Measurements from ENCODE around the gene FGD6.
"Not testable (repeated sequence)": the region's sequence is repeated elsewhere in the genome, so short reads cannot be mapped to it uniquely, and the experiment has no call there.

Gene FGD6

DNA sequence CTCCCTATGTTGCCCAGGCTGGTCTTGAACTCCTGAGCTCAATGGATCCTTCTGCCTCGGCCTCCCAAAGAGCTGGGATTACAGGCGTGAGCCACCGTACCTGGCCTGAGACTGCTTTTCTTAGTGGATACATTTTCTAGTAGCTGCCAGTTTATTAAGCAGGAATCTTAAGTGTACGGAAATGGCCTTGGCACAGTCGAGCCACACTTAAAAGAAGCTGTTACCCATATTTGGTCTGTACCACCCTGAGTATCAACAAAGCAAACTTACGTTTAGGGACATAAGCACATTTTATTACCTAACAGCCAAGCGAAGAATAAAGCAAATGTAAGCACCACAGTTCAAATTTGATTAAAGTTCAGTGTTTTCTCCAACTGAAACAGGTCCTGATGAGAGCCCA is 93.2 kb downstream of the FGD6 start:
- no peaks in the 10 kb centered on the region for H3K4me1 Mint-ChIP-seq (ENCODE audit: low read depth)
- H3K4me3 Mint-ChIP-seq = no peak overlapping the region
- no peaks in the 10 kb centered on the region for H3K9me3 Mint-ChIP-seq
- H3K27ac Mint-ChIP-seq = no peak overlapping the region
- no peaks in the 10 kb centered on the region for H3K27me3 Mint-ChIP-seq (ENCODE audit: low read depth)
- no peaks in the 10 kb centered on the region for H3K36me3 Mint-ChIP-seq (ENCODE audit: low read depth)

DNA sequence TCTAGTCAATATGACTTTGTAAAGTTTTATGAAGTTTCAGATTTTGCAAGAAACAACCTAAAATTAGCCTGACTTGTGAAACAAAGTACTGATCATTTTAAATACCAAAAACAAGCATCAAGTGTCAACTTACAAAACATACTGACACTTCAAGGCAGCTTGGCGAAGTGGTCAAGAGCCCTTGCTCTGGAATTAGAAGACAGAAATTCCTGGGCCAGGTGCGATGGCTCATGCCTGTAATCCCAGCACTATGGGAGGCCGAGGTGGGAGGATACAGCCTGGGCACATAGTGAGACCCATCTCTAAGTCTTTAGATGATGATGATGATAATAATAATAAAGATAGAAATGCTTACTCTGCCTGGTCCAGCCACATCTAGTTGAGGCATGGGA is 98.5 kb downstream of the FGD6 start:
- Mint-ChIP-seq H3K27me3 (ENCODE audit: low read depth) (no peaks in the 10 kb centered on the region), H3K4me3 (no peak overlapping the region), H3K9me3 (no peaks in the 10 kb centered on the region), H3K4me1 (ENCODE audit: low read depth) (peaks cover 3% of the 10 kb centered on the region), H3K36me3 (ENCODE audit: low read depth) (no peaks in the 10 kb centered on the region), H3K27ac (no peak overlapping the region)

DNA sequence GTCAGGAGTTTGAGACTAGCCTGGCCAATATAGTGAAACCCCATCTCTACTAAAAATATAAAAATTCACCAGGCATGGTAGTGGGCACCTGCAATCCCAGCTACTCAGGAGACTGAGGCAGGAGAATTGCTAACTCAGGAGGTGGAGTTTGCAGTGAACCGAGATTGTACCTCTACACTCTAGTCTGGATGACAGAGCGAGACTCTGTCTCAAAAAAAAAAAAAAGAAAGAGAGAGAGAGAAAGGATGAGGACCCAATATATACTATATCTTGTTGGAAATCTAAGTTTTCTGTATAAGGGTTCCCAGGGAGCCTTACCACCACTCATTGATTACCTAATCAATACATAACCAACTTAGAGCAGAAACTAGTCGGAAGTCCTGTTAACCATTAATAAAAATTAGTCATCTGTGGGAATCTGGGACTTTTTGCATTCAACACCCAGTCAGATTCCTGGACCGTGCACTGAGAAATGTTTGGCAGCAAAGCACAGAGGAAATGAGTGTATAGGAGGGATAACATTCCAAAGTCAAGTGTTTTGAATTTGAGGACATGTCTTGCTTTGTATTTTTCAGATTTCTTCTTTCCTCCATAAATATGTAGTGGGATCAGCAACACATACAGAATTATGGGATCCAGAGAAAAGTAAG is 99.0 kb downstream of the FGD6 start:
- Mint-ChIP-seq H3K4me1 (ENCODE audit: low read depth) (peaks cover 3% of the 10 kb centered on the region), H3K27me3 (ENCODE audit: low read depth) (no peaks in the 10 kb centered on the region), H3K4me3 (no peak overlapping the region), H3K9me3 (no peaks in the 10 kb centered on the region), H3K36me3 (ENCODE audit: low read depth) (no peaks in the 10 kb centered on the region), H3K27ac (no peak overlapping the region)

DNA sequence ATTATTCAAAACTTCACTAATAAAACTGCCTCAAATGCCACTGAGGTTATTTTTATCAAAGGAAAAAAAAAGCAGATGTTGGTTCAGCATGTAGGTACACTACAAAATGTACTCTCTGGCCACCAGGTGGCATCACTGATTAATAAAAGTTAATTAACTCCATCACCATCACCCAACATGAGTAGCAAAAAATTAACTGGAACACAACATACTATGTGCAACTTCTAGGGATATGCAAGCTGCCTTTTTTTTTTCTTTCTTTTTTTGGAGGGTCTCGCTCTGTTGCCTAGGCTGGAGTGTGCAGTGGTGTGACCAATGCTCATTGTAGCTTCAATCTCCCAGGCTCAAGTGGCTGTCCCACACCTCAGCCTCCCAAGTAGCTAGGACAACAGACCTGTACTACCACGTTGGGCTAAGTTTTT is 100.1 kb downstream of the FGD6 start:
- H3K27ac Mint-ChIP-seq = no peak overlapping the region
- no peaks in the 10 kb centered on the region for H3K36me3 Mint-ChIP-seq (ENCODE audit: low read depth)
- no peaks in the 10 kb centered on the region for H3K9me3 Mint-ChIP-seq
- no peak overlapping the region for H3K4me3 Mint-ChIP-seq
- H3K4me1 Mint-ChIP-seq (ENCODE audit: low read depth) = peaks cover 3% of the 10 kb centered on the region
- no peaks in the 10 kb centered on the region for H3K27me3 Mint-ChIP-seq (ENCODE audit: low read depth)

DNA sequence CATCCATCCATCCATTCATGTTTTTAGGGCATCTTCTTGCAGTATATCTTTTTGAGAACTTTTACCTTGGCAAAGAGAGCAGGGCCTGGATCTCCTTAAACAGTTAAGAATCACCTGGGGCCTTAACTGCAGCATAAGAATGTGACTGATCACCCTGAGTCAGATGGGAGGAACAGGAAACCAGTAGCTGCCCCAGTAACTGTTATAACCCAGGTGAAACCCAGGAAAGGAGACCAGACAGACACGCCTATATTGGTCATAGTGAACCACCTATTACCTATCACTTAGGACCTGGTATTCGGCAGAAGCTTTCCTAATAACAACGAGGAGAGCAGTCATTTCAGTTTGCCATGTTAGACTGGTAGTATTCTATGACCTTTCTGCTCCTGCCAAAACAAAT is 100.5 kb downstream of the FGD6 start:
- no peaks in the 10 kb centered on the region for H3K36me3 Mint-ChIP-seq (ENCODE audit: low read depth)
- H3K9me3 Mint-ChIP-seq = no peaks in the 10 kb centered on the region
- no peak overlapping the region for H3K4me3 Mint-ChIP-seq
- H3K4me1 Mint-ChIP-seq (ENCODE audit: low read depth) = peaks cover 3% of the 10 kb centered on the region
- H3K27me3 Mint-ChIP-seq (ENCODE audit: low read depth) = no peaks in the 10 kb centered on the region
- no peak overlapping the region for H3K27ac Mint-ChIP-seq

DNA sequence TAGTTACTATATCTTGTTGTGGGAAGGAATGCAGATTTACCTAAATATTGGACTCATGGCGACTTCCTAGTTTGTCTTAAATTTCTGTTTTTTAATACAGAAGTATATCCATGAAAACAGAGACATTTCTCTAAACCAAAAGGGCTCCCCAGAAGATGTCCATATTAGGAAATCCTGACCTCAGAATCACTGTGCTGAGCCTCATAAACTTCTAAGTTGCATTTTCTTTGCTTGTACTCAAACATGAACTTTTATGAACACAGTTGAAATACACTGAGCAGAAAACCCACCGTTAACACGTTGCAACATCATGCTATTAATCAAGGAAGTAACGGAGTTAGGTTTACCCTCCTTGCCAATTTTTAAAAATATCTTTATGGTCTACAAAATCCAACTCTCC is 100.9 kb downstream of the FGD6 start:
- H3K27me3 Mint-ChIP-seq (ENCODE audit: low read depth) = no peaks in the 10 kb centered on the region
- peaks cover 3% of the 10 kb centered on the region for H3K4me1 Mint-ChIP-seq (ENCODE audit: low read depth)
- no peaks in the 10 kb centered on the region for H3K36me3 Mint-ChIP-seq (ENCODE audit: low read depth)
- H3K27ac Mint-ChIP-seq = no peak overlapping the region
- no peak overlapping the region for H3K4me3 Mint-ChIP-seq
- H3K9me3 Mint-ChIP-seq = no peaks in the 10 kb centered on the region

DNA sequence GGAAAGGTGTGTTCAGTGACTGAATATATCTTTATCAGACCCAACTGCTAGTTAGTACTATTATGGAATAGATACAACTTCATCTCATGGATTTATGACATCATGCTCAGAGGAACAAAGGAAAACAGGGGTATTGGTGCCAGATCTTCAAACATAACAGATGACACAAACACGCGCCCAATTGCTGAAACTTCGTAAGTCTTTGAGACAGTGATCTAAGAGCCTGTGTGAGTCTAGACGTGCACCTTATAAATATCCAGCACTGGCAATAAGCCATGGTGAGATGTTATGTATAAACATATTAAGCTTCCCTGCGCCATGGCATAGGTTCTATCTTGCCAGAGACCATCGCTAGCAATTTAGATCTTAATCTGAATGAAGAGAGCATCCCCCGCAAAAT is 101.6 kb downstream of the FGD6 start:
- H3K36me3 Mint-ChIP-seq (ENCODE audit: low read depth) = no peaks in the 10 kb centered on the region
- no peak overlapping the region for H3K4me3 Mint-ChIP-seq
- no peaks in the 10 kb centered on the region for H3K27me3 Mint-ChIP-seq (ENCODE audit: low read depth)
- H3K27ac Mint-ChIP-seq = no peak overlapping the region
- peaks cover 3% of the 10 kb centered on the region for H3K4me1 Mint-ChIP-seq (ENCODE audit: low read depth)
- H3K9me3 Mint-ChIP-seq = no peaks in the 10 kb centered on the region

DNA sequence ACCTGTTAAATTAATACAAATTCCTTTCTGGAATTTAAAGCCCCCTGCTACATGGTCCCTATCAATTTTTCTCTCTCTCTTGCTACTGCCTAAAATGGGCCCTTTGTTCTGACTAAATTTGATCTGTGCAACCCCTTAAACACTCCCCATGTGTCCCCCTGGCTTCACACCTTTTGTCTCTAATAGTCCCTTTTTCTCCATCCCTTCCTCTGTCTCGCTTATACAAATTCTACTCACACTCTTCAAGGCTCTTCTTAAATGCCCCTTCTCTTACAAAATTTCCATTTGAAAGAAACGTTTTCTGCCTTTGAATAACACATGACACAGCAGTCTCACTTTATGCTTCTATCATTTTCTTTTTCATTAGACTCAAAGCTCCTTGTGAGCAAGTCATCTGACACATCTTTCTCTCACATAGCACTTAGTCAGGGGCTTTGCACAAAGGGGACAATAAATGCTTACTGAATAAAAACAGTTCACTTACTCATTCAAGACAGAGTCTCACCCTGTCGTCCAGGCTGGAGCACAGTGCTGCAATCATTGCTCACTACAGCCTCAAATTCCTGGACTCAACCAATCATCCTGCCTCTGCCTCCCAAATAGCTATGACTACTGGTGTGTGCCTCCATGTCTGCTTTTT is 102.4 kb downstream of the FGD6 start:
- no peak overlapping the region for H3K27ac Mint-ChIP-seq
- no peaks in the 10 kb centered on the region for H3K9me3 Mint-ChIP-seq
- H3K4me1 Mint-ChIP-seq (ENCODE audit: low read depth) = peaks cover 3% of the 10 kb centered on the region
- no peaks in the 10 kb centered on the region for H3K36me3 Mint-ChIP-seq (ENCODE audit: low read depth)
- H3K4me3 Mint-ChIP-seq = no peak overlapping the region
- no peaks in the 10 kb centered on the region for H3K27me3 Mint-ChIP-seq (ENCODE audit: low read depth)

DNA sequence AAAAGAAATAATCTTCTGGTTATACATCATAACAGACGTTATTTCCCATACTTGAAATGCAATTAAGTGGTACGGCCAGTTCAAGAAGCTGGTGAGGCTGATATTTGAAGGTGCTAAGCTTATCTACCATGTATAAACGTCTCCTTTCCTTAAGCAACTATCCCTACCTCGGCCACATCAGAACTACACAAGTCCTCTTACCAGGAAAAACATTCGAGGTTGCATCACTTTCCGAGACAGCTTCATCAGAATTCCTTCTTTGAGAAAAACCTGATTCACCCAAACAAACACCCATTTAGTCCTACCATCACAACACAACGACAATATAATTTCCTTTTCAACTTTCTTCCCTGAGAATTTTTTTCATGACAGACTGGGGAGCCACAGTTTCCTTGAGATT is 109.9 kb downstream of the FGD6 start:
- H3K36me3 Mint-ChIP-seq (ENCODE audit: low read depth) = no peaks in the 10 kb centered on the region
- no peak overlapping the region for H3K27ac Mint-ChIP-seq
- no peak overlapping the region for H3K4me3 Mint-ChIP-seq

DNA sequence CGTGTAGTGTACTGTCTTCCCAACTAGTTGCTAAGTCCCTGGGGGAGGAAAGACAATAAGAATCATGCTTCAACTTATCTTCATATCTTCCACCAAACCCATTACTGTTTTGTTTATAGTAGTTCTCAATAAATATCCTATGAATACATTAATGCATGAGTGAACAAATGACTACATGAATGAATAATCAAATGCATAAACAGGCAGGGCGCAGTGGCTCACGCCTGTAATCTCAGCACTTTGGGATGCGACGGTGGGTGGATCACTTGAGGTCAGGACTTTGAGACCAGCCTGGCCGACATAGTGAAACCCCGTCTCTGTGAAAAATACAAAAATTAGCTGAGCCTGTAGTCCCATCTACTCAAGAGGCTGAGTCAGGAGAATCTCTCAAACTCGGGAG is 111.7 kb downstream of the FGD6 start:
- Mint-ChIP-seq H3K27me3 (ENCODE audit: low read depth) (no peaks in the 10 kb centered on the region), H3K4me3 (no peak overlapping the region), H3K27ac (no peak overlapping the region), H3K36me3 (ENCODE audit: low read depth) (no peaks in the 10 kb centered on the region), H3K9me3 (no peaks in the 10 kb centered on the region), H3K4me1 (ENCODE audit: low read depth) (peaks cover 13% of the 10 kb centered on the region)

More for the DNA sequence above, 109.9 kb downstream of the FGD6 start:
- Mint-ChIP-seq H3K4me1 (ENCODE audit: low read depth) (peaks cover 13% of the 10 kb centered on the region), H3K27me3 (ENCODE audit: low read depth) (no peaks in the 10 kb centered on the region), H3K9me3 (no peaks in the 10 kb centered on the region)

DNA sequence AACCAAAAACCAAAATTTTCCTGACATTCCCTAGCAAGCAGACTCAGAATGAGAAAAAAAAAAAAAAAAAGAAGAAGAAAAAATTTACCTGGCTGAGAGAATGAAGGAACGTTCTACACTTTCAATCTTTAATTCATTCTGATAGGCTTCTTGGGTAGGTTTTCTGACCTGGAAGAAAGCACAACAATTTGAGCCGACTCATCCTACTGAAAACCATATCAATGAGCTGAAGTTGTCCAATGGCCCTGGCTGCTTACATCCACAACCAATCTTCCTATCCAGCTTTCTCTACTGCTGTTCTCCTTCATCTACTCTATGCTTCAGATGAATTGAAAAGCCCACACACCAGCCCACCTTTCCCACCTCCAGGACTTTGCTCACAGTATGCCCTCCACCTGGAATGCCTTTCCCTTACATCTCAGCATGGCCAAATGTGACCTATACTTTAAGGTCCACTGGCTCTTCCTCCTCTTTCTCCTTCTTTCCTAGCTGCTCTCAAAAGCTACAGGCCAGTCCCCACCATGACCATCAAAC is 112.3 kb downstream of the FGD6 start:
- H3K36me3 Mint-ChIP-seq (ENCODE audit: low read depth) = no peaks in the 10 kb centered on the region
- no peaks in the 10 kb centered on the region for H3K27me3 Mint-ChIP-seq (ENCODE audit: low read depth)
- peaks cover 13% of the 10 kb centered on the region for H3K4me1 Mint-ChIP-seq (ENCODE audit: low read depth)
- no peak overlapping the region for H3K27ac Mint-ChIP-seq
- no peak overlapping the region for H3K4me3 Mint-ChIP-seq
- no peaks in the 10 kb centered on the region for H3K9me3 Mint-ChIP-seq

DNA sequence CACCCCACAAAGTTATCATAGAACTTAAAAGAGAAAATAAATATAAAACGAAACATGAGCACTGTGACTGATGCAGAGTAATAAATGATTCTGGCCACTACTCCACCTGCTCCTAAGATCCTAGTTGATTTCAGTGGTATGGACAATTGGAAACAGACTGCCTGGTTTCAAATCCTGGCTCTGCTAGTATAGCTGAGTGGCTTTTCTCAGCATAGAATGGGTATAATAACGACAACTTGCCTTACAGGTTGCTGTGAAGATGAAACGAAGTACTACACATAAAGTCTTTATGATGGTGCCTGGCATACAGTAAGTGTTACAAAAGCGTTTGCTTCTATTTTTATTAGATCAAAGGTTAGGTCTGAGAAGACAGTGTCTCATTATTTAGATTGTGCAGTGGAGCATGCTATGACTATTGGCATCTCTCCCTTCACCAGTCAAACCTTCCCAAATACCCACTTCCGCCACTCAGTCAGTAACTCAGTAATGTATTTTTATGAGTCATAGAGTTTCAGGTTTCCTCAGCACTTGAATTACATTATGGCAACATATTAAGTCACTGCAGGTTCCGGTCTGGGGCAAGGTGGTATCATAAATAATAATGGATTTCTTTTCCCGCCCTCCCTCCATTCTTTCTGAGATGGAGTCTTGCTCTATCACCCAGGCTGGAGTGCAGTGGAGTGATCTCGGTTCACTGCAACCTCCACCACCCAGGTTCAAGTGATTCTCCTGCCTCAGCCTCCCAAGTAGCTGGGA is 114.2 kb downstream of the FGD6 start:
- Mint-ChIP-seq H3K36me3 (ENCODE audit: low read depth) (no peaks in the 10 kb centered on the region), H3K4me1 (ENCODE audit: low read depth) (peaks cover 13% of the 10 kb centered on the region), H3K27me3 (ENCODE audit: low read depth) (peaks cover 3% of the 10 kb centered on the region), H3K9me3 (no peaks in the 10 kb centered on the region), H3K4me3 (no peak overlapping the region), H3K27ac (peak overlapping the region; percentile 7)

DNA sequence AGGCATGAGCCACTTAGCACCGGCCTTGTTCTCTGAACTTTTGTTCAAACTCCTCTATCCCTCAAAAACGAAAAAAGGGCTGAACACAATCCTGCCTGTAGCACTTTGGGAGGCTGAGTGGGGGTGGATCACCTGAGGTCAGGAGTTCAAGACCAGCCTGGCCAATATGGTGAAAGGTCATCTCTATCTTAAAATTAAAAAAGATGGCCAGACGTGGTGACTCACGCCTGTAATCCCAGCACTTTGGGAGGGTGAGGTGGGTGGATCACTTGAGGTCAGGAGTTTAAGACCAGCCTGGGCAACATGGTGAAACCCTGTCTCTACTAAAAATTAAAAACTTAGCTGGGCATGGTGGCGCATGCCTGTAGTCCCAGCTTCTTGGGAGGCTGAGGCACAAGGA is 115.3 kb downstream of the FGD6 start:
- H3K27me3 Mint-ChIP-seq (ENCODE audit: low read depth); H3K27ac Mint-ChIP-seq; H3K36me3 Mint-ChIP-seq (ENCODE audit: low read depth); H3K4me3 Mint-ChIP-seq; H3K9me3 Mint-ChIP-seq: not testable (repeated sequence)
- peaks cover 13% of the 10 kb centered on the region for H3K4me1 Mint-ChIP-seq (ENCODE audit: low read depth)

DNA sequence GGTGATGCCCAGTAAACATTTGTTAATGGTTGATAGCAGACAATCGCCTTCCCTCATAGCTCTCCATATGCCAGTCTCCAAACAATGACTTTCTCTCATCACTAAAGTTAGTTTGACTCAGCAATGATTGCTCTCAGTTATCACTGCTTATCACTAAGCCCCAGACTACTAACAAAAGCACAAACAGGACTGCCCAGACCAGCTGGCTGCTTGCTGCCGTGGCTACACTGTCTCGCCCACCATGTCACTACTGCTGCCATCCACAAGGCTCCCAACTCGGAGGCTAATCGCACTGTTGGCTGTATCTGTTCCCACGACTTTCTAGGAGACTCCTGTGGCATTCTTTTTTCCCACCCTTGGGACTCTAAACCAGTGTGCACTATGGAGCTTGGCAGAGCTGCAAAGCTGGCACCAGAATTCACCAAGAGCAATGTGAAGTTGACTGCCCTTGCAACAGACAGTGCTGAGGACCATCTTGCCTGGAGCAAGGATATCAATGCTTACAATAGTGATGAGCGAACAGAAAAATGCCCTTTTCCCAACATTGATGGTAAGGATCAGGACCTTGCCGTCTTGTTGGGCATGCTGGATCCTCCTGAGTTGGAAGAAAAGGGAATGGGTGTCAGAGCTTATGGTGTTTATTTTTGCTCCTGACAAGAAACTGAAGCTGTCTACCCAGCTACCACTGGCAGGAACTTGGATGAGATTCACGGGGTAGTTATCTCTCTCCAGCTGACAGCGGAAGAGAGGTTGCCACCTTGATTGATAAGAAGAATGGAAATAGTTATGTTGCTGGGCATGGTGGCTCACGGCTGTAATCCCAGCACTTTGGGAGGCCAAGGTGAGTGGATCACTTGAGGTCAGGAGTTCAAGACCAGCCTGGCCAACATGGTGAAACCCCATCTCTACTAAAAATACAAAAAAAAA is 116.7 kb downstream of the FGD6 start:
- no peak overlapping the region for H3K4me3 Mint-ChIP-seq
- H3K27ac Mint-ChIP-seq = no peak overlapping the region
- H3K9me3 Mint-ChIP-seq = no peaks in the 10 kb centered on the region
- no peaks in the 10 kb centered on the region for H3K36me3 Mint-ChIP-seq (ENCODE audit: low read depth)
- peaks cover 9% of the 10 kb centered on the region for H3K27me3 Mint-ChIP-seq (ENCODE audit: low read depth)
- H3K4me1 Mint-ChIP-seq (ENCODE audit: low read depth) = peaks cover 13% of the 10 kb centered on the region

Data from T-helper 1 cell treated with Interleukin-12 subunit alpha and Interleukin-12 subunit beta and Interleukin-4 antibody, amounts not matched to agents 30 μg/mL and 1 μg/mL, for 36 hours (primary cell).